B cell (primary cell): ENCODE data around the gene TAF9.

ENCODE experiments used
- CTCF ChIP-seq: fragments of 200-600 bp; IDR thresholded peaks from one replicate; pipeline ENCODE4 v1.8.0; 2022; ENCODE audit warnings: antibody characterized with exemption, mild to moderate bottlenecking
- EZH2 ChIP-seq: IDR thresholded peaks from 2 replicates; pipeline ENCODE4 v1.6.1; 2012; ENCODE audit warnings: borderline replicate concordance, low read depth, mild to moderate bottlenecking, moderate library complexity, low read length; ENCODE audit not compliant: insufficient read depth, poor library complexity, severe bottlenecking

- TF ChIP-seq CTCF (no peak), EZH2 (no peak)
Observed at GRCh38 chr5:69416180-69416579, 46.9 kb upstream of the TAF9 start.
